CD4-positive, alpha-beta T cell (primary cell): ENCODE results near the gene RNU6-1. TPM values are rescaled to one million over a fixed set of nuclear protein-coding genes. Genes with fewer than 3 reads are reported as not detected.

Experiments
- ATAC-seq: fragments of 200-7000 bp; cut with Tn5 transposase; one replicate; pipeline ENCODE4 v1.10.0; 2022; ENCODE audit warnings: mild to moderate bottlenecking; ENCODE audit not compliant: poor library complexity
- CTCF ChIA-PET: fragments of 350-600 bp; sonication (Branson Sonifier 250); formaldehyde crosslinking; loops from one replicate; lab custom pipeline; 2021; ENCODE audit warnings: antibody characterized with exemption, inconsistent platforms; lab: Charles Lee
- POLR2A ChIA-PET: fragments of 350-600 bp; sonication (Branson Sonifier 250); formaldehyde crosslinking; loops from one replicate; lab custom pipeline; 2021; ENCODE audit warnings: antibody characterized with exemption, inconsistent platforms; lab: Charles Lee
- DNase-seq, 14 experiments: peaks; one replicate each; pipeline ENCODE4 v3.0.0-alpha.2; 2013 to 2020; ENCODE audit warnings: mixed read lengths in 2 of 14
- H3K27ac ChIP-seq, 2 donors: one replicate each; pipeline versions ENCODE4 v1.5.1 to v1.7.0; 2013; ENCODE audit warnings: low read length in 2 of 2, low read depth in 1 of 2, mild to moderate bottlenecking in 1 of 2
- H3K27me3 ChIP-seq, 2 experiments: 1 replicate in 1 of 2; 2 replicates in 1 of 2; pipeline versions ENCODE4 v1.6.1 to v1.7.0; 2013; ENCODE audit warnings: low read length in 2 of 2, control low read depth in 1 of 2, mild to moderate bottlenecking in 1 of 2, moderate library complexity in 1 of 2; ENCODE audit not compliant: insufficient read depth in 2 of 2, control insufficient read depth in 1 of 2
- H3K36me3 ChIP-seq: one replicate; pipeline ENCODE4 v1.6.1; 2013; ENCODE audit warnings: low read length, control low read depth; ENCODE audit not compliant: insufficient read depth
- H3K4me1 ChIP-seq: one replicate; pipeline ENCODE4 v1.6.1; 2013; ENCODE audit warnings: low read length, control low read depth; ENCODE audit not compliant: insufficient read depth
- H3K4me3 ChIP-seq: one replicate; pipeline ENCODE4 v1.5.1; 2013; ENCODE audit warnings: mild to moderate bottlenecking, low read length, moderate library complexity
- H3K9me3 ChIP-seq, 2 experiments: 1 replicate in 1 of 2; 2 replicates in 1 of 2; pipeline versions ENCODE4 v1.6.1 to v1.7.0; 2013; ENCODE audit warnings: low read length in 2 of 2, mild to moderate bottlenecking in 2 of 2, control low read depth in 1 of 2, moderate library complexity in 1 of 2; ENCODE audit not compliant: control insufficient read depth in 1 of 2, insufficient read depth in 1 of 2
- H3K27ac Mint-ChIP-seq: one replicate; pipeline ENCODE4 v1.8.0; 2020; ENCODE audit warnings: mixed read lengths
- H3K27me3 Mint-ChIP-seq: one replicate; pipeline ENCODE4 v1.8.0; 2021; ENCODE audit warnings: mixed read lengths
- H3K36me3 Mint-ChIP-seq: one replicate; pipeline ENCODE4 v1.8.0; 2021; ENCODE audit warnings: low read depth, mixed read lengths
- H3K4me1 Mint-ChIP-seq: one replicate; pipeline ENCODE4 v1.8.0; 2021; ENCODE audit warnings: low read depth, mixed read lengths
- H3K4me3 Mint-ChIP-seq: one replicate; pipeline ENCODE4 v1.8.0; 2020; ENCODE audit warnings: mild to moderate bottlenecking, mixed read lengths
- H3K9me3 Mint-ChIP-seq: one replicate; pipeline ENCODE4 v1.8.0; 2020; ENCODE audit warnings: mixed read lengths
- intact Hi-C, 2 experiments: fragments of 100-400 bp; cut with DNase I in 1 of 2; cut with micrococcal nuclease in 1 of 2; formaldehyde crosslinking; loops; one replicate each; pipeline versions ENCODE4 v1.15.1 to v1.9.0; 2023 to 2025; cut with DNase I, micrococcal nuclease
- total RNA-seq, 174 experiments: library from RNA in 2 of 174; stranded (reverse) in 2 of 174; gene quantifications; one replicate each; pipeline ENCODE4 v1.2.3 and lab custom pipeline; 2021 to 2026
- TF ChIP-seq, protein P1 (sequence below): fragments of 200-600 bp; IDR thresholded peaks from one replicate; pipeline ENCODE4 v1.8.0; 2022; ENCODE audit warnings: antibody characterized with exemption, mild to moderate bottlenecking

The RNU6-1 gene
- total RNA-seq, 2 experiments from 2014 or later, result not detected

DNA sequence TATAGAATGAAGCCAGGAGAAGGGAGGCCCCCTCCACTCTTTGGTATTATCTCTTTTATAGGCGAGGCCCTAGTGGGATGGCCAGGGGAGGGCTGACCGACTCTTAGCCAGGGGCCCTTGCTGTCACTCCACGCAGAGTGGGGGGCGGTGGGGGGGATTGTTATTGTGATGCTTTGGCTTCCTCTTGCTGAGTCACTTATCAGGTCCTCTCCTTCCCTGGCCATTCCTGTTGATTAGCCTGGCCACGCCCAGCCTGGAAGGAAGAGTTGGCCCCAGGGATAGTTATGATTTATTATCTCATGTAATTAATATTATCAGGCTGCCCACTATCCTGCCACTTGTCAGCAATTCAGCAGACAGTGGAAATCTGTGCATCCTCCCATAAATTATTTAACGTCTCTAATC is 40.0 kb downstream of the RNU6-1 start:
- POLR2A ChIA-PET, result no interaction called here
- H3K4me3 Mint-ChIP-seq, result no peak overlapping the region
- TF ChIP-seq, protein P1, sequence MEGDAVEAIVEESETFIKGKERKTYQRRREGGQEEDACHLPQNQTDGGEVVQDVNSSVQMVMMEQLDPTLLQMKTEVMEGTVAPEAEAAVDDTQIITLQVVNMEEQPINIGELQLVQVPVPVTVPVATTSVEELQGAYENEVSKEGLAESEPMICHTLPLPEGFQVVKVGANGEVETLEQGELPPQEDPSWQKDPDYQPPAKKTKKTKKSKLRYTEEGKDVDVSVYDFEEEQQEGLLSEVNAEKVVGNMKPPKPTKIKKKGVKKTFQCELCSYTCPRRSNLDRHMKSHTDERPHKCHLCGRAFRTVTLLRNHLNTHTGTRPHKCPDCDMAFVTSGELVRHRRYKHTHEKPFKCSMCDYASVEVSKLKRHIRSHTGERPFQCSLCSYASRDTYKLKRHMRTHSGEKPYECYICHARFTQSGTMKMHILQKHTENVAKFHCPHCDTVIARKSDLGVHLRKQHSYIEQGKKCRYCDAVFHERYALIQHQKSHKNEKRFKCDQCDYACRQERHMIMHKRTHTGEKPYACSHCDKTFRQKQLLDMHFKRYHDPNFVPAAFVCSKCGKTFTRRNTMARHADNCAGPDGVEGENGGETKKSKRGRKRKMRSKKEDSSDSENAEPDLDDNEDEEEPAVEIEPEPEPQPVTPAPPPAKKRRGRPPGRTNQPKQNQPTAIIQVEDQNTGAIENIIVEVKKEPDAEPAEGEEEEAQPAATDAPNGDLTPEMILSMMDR, result no peak
- no peak overlapping the region for H3K4me3 ChIP-seq
- no peak for DNase-seq
- peaks cover 2 to 7% of the 10 kb centered on the region in 2 experiments for H3K9me3 ChIP-seq
- no peak overlapping the region for H3K27ac ChIP-seq
- H3K27me3 Mint-ChIP-seq, result no peaks in the 10 kb centered on the region
- H3K4me1 ChIP-seq, result no peaks in the 10 kb centered on the region
- no peaks in the 10 kb centered on the region for H3K4me1 Mint-ChIP-seq
- intact Hi-C loops, result no loop called here
- H3K27me3 ChIP-seq, result no peaks in the 10 kb centered on the region
- ATAC-seq, result no peak
- peaks cover 4% of the 10 kb centered on the region for H3K36me3 ChIP-seq
- H3K36me3 Mint-ChIP-seq, result peaks cover 28% of the 10 kb centered on the region
- CTCF ChIA-PET, result no interaction called here
- H3K9me3 Mint-ChIP-seq, result peaks cover 5% of the 10 kb centered on the region
- H3K27ac Mint-ChIP-seq, result no peak overlapping the region

DNA sequence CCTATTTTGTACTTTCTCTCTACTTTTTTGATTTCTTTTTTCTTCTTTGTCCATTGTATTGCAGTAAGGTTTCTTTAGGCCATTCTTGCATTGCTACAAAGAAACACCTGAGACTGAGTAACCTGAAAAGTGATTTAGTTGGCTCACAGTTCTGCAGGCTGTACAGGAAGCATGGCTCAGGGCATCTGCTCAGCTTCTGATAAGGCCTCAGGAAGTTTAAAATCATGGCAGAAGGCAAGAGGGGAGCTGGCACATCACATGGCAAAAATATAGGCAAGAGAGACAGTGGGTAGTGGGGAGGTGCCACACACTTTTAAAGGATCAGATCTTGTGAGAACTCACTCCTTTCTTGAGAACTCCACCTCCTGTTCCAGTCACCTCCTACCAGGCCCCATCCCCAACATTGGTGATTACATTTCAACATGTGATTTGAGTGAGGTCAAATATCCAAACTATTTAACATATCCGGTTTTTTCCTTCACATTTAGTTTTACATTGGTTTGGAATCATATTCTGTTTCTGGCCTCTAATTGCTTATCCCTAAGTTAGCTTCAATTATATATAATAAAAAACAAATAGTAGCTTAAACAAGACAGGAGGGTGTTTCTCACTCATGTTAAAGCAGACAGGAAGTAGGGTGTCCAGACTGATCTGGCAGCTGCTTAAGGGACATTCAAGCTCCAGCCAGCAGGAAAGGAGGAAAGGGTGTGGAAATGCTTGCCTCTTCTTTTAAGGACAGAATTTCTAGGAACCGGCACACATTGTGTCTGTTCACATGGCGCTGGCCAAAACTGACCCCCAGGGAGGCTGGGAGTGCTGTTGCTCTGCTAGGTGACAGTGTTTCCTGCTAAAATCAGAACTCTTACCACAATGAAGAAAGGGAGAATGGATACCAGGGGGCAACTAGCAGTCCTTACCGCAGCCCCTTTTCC is 43.4 kb downstream of the RNU6-1 start:
- Histone ChIP-seq H3K4me3 (no peak overlapping the region), H3K4me1 (no peaks in the 10 kb centered on the region), H3K27ac (no peak overlapping the region), H3K36me3 (peaks cover 4% of the 10 kb centered on the region), H3K27me3 (no peaks in the 10 kb centered on the region), H3K9me3 (peaks cover 8 to 11% of the 10 kb centered on the region in 2 experiments)
- Mint-ChIP-seq H3K36me3 (peaks cover 50% of the 10 kb centered on the region), H3K9me3 (peaks cover 5% of the 10 kb centered on the region), H3K27me3 (no peaks in the 10 kb centered on the region), H3K4me3 (no peak overlapping the region), H3K27ac (no peak overlapping the region), H3K4me1 (no peaks in the 10 kb centered on the region)
- DNase-seq, result no peak
- TF ChIP-seq, protein P1, result no peak
- intact Hi-C loops, result no loop called here
- ATAC-seq, result no peak
- POLR2A ChIA-PET, result no interaction called here
- CTCF ChIA-PET, result no interaction called here

DNA sequence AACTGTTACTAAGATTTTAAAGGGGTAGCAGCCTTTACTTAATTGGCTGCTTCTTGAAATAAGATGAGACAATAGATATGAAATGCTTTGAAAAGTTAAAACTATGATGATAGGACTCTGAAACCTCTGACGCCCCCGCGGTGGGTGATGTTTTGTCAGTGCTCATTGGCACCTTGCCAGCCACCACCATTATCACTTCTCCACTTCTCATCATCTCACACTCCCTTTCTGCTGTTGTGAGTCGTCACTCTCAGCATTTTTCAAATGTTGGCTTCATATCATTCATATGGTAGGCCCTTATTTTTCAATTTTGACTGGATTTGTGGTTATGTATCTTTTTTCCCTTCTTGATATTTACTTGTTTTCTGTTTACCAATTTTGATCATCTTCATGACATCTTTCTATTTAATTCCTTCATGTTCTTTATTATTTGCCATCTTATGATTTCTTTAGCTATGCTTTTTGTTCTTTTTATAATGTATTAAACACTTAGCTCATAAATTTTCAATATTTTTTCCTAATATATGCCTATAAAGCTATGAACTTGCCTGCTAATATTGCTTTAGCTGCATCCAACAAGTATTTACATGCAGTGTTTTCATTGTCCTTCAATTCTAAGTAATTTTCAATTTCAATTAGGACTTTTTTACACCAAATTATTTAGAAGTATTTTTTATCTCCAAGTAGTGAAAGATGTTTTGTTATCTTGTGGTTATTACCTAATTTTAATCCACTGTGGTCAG is 44.8 kb downstream of the RNU6-1 start:
- Mint-ChIP-seq H3K36me3 (peaks cover 60% of the 10 kb centered on the region), H3K27ac (no peak overlapping the region), H3K4me1 (no peaks in the 10 kb centered on the region), H3K9me3 (peaks cover 5% of the 10 kb centered on the region), H3K27me3 (no peaks in the 10 kb centered on the region), H3K4me3 (no peak overlapping the region)
- Histone ChIP-seq H3K4me1 (no peaks in the 10 kb centered on the region), H3K4me3 (no peak overlapping the region), H3K9me3 (peaks cover 8 to 11% of the 10 kb centered on the region in 2 experiments), H3K36me3 (peaks cover 4% of the 10 kb centered on the region), H3K27me3 (no peaks in the 10 kb centered on the region), H3K27ac (no peak overlapping the region)
- ATAC-seq (no peak), DNase-seq (no peak)
- POLR2A ChIA-PET, result no interaction called here
- CTCF ChIA-PET, result no interaction called here
- intact Hi-C loops, result no loop called here
- TF ChIP-seq, protein P1, result no peak
